ENCODE results near the gene HORMAD1.

- TF ChIP-seq CTCF (IDR thresholded peaks at IDR 0.05) (no peak), POLR2AphosphoS5 (IDR thresholded peaks at IDR 0.05) (no peak)
Measured at GRCh38 chr1:150678988-150679387, 41.7 kb downstream of the HORMAD1 start.

Data from sigmoid colon (tissue), 4 donors.